ENCODE measurements around the gene PELI2. TPM values are rescaled to one million over a fixed set of nuclear protein-coding genes. Genes with fewer than 3 reads are reported as not detected.

Gene PELI2
- total RNA-seq, 1 donor from 2014 or later: 8.7 TPM

DNA sequence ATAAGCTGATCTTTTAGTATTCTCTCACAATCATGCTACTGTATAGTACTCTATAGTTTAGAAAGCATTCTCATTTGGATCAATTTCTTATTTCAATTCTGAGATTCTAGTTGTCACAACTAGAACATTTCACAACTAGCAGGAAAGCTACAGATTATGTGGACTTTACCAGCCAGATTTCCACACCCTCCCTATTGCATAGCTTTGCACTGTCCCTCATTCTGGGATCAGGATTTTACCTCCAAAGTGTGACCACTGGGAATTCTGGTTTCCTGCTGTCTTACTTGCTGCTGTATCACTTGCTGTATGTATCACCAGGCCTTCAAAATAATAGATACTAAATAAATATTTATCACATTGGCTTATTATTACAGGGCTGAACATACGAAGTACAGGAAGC, 10.2 kb upstream of the PELI2 start:
- H3K27me3 Mint-ChIP-seq (ENCODE audit: low read depth): peaks cover 9% of the 10 kb centered on the region
- H3K27ac Mint-ChIP-seq (ENCODE audit: unreplicated experiment): no peak overlapping the region
- H3K4me3 Mint-ChIP-seq (ENCODE audit: unreplicated experiment): no peak overlapping the region
- H3K36me3 Mint-ChIP-seq (ENCODE audit: low read depth): peaks cover 2% of the 10 kb centered on the region
- H3K9me3 Mint-ChIP-seq (ENCODE audit: low read depth): peaks cover 7% of the 10 kb centered on the region
- TF ChIP-seq, protein P1, sequence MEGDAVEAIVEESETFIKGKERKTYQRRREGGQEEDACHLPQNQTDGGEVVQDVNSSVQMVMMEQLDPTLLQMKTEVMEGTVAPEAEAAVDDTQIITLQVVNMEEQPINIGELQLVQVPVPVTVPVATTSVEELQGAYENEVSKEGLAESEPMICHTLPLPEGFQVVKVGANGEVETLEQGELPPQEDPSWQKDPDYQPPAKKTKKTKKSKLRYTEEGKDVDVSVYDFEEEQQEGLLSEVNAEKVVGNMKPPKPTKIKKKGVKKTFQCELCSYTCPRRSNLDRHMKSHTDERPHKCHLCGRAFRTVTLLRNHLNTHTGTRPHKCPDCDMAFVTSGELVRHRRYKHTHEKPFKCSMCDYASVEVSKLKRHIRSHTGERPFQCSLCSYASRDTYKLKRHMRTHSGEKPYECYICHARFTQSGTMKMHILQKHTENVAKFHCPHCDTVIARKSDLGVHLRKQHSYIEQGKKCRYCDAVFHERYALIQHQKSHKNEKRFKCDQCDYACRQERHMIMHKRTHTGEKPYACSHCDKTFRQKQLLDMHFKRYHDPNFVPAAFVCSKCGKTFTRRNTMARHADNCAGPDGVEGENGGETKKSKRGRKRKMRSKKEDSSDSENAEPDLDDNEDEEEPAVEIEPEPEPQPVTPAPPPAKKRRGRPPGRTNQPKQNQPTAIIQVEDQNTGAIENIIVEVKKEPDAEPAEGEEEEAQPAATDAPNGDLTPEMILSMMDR (IDR thresholded peaks at IDR 0.05): no peak
- H3K4me1 Mint-ChIP-seq (ENCODE audit: low read depth): peaks cover 7% of the 10 kb centered on the region
- no peak for DNase-seq (ENCODE audit: low spot score)

DNA sequence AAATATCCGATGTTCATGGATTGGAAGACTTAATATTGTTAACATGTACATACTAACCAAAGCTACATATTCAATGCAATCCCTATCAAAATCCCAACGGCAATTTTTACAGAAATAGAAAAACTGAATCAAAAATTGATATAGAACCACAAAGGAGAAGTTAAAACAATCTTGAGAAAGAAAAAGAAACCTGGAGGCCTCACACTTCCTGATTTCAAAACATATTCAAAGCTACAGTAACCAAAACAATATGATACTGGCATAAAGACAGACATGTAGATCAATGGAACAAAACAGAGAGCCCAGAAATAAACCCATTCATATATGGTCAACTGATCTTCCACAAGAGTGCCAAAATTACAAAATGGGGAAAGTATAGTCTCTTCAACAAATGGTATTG, 5.4 kb upstream of the PELI2 start:
- H3K4me1 Mint-ChIP-seq (ENCODE audit: low read depth): peaks cover 6% of the 10 kb centered on the region
- no peak overlapping the region for H3K4me3 Mint-ChIP-seq (ENCODE audit: unreplicated experiment)
- H3K36me3 Mint-ChIP-seq (ENCODE audit: low read depth): peaks cover 2% of the 10 kb centered on the region
- TF ChIP-seq, protein P1 (IDR thresholded peaks at IDR 0.05): no peak
- peaks cover 7% of the 10 kb centered on the region for H3K9me3 Mint-ChIP-seq (ENCODE audit: low read depth)
- peaks cover 17% of the 10 kb centered on the region for H3K27me3 Mint-ChIP-seq (ENCODE audit: low read depth)
- no peak for DNase-seq (ENCODE audit: low spot score)
- no peak overlapping the region for H3K27ac Mint-ChIP-seq (ENCODE audit: unreplicated experiment)

DNA sequence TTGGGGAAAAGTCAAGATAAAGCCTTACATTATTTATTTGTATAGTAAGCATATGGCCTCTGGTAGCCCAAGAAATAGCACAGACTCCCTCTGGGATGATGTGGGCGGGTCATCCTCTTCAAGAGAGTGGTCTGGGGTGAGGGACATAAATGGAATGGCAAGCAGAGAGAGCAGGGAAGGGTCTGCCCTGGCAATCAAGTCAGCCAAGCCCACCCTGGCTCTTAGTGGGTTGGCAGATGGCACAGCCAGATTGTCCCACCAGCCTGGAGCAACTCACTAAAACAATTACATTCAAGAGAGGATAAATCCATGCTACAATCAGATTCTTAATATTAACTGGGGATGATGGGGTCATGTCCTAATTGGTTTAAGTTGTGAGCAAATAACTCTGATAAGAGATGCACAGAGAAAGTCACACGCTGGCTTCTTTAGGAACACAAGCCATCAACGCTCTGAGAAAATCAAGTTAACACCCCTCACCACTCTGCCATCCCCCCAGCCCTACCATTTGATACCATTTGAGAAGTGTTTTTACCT, 2.8 kb upstream of the PELI2 start:
- Mint-ChIP-seq H3K36me3 (ENCODE audit: low read depth) (peaks cover 2% of the 10 kb centered on the region), H3K4me3 (ENCODE audit: unreplicated experiment) (no peak overlapping the region), H3K27me3 (ENCODE audit: low read depth) (peaks cover 17% of the 10 kb centered on the region), H3K4me1 (ENCODE audit: low read depth) (peaks cover 18% of the 10 kb centered on the region), H3K27ac (ENCODE audit: unreplicated experiment) (no peak overlapping the region), H3K9me3 (ENCODE audit: low read depth) (peaks cover 7% of the 10 kb centered on the region)
- TF ChIP-seq, protein P1 (IDR thresholded peaks at IDR 0.05): no peak
- no peak for DNase-seq (ENCODE audit: low spot score)

DNA sequence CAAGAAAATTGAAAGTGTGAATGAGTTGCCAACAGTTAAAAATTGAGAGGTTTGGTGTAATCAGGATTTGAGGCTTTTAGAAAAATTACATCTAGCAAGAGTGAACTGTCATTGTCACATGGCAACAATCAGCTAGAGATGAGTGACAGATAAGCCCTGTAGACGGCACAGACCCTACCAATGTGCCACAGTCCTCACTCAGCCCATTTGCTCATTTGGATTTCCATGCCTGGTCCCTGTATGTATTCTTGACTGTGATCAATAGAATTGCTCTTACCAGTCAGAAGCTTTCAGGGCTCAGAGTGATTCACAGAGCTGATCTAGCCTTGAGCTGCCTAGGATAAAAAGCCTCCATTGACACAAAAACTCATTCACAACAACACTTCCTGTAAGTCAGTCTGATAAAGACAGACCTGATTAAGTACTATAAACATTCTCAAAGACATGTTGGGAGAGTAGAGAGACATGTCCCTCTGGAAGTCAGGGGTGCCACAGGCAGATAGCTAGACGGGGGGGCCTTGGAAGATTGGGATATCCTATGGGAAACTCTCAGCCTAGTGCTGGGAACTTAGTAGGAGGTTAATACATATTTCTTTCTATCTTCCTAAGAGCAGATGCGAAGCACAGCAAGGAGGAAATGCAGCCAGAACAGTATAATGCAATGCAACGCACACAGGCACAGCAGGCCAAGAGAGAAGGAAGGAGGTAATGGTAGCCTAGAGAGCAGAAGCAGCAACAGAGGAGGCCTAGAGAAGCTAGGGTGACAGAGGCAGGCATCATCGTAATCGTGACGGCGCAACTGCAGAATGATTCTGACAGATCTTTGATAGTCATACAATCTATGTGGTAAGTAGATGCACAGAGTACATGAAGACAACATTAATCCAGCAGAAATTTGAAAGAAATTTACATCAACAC, 2.0 kb upstream of the PELI2 start:
- Mint-ChIP-seq H3K27ac (ENCODE audit: unreplicated experiment) (no peak overlapping the region), H3K9me3 (ENCODE audit: low read depth) (peaks cover 7% of the 10 kb centered on the region), H3K27me3 (ENCODE audit: low read depth) (peaks cover 17% of the 10 kb centered on the region), H3K4me3 (ENCODE audit: unreplicated experiment) (no peak overlapping the region), H3K4me1 (ENCODE audit: low read depth) (peaks cover 22% of the 10 kb centered on the region), H3K36me3 (ENCODE audit: low read depth) (peaks cover 2% of the 10 kb centered on the region)
- DNase-seq (ENCODE audit: low spot score): no peak
- TF ChIP-seq, protein P1 (IDR thresholded peaks at IDR 0.05): no peak

DNA sequence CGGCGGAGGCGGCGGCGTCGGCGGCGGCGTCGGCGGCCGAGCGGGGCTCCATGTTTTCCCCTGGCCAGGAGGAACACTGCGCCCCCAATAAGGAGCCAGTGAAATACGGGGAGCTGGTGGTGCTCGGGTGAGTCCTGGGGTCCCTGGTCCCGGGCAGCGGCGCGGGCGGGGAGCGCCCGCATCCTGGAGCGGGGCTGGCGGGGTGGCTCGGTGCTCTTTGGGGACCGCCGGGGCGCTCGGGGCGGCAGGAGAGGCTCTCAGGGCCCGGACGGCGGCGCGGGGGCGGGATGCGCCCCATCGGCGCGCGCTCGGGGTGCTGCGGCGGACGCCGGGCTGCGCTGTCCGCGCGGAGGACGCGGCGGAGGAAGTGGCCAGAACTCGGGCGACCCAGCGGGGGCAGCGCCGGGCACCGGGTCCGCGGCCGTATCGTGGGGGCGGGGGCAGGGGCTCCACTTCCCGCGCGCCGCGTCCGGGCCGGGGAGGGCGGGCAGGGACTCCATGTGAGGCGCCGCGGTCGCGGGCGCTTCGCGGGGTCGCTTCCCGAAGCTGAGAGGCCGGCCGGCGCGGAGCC, 485 bp downstream of the PELI2 start:
- Mint-ChIP-seq H3K36me3 (ENCODE audit: low read depth) (no peaks in the 10 kb centered on the region), H3K27ac (ENCODE audit: unreplicated experiment) (no peak overlapping the region), H3K27me3 (ENCODE audit: low read depth) (peaks cover 2% of the 10 kb centered on the region), H3K4me1 (ENCODE audit: low read depth) (peaks cover 39% of the 10 kb centered on the region), H3K9me3 (ENCODE audit: low read depth) (no peaks in the 10 kb centered on the region), H3K4me3 (ENCODE audit: unreplicated experiment) (peak overlapping the region; percentile 16)
- TF ChIP-seq, protein P1 (IDR thresholded peaks at IDR 0.05): peak; percentile 8
- no peak for DNase-seq (ENCODE audit: low spot score)

Data from chondrocyte (in vitro differentiated cells).